ENCODE results near the gene COL26A1. TPM values are rescaled to one million over a fixed set of nuclear protein-coding genes. Genes with fewer than 3 reads are reported as not detected.

COL26A1 gene
- polyA plus RNA-seq, 6 donors from 2014 or later: not detected

- DNase-seq (no peak), ATAC-seq (ENCODE audit: low read depth in 2 of 2) (peak in 1 of 2 donors; percentile 50)
- H3K4me3 Mint-ChIP-seq: peak overlapping the region in 7 of 8 donors; percentile 58 to 85 (median 64)
- peaks cover 33 to 60% (median 43%) of the 10 kb centered on the region in 3 donors for H3K4me1 Mint-ChIP-seq
- peak overlapping the region in 3 of 6 donors; percentile 5 to 84 (median 63) for H3K27ac Mint-ChIP-seq
- peaks cover 0 to 16% (median 14%) of the 10 kb centered on the region in 3 donors for H3K27me3 Mint-ChIP-seq
- H3K36me3 Mint-ChIP-seq: no peaks in the 10 kb centered on the region
- H3K9me3 Mint-ChIP-seq: no peaks in the 10 kb centered on the region
These were observed 144.7 kb downstream of the COL26A1 start for GRCh38 chr7:101507327-101507726.

GRCh38 chr7:101507791-101508252, 145.1 kb downstream of the COL26A1 start:
- Mint-ChIP-seq H3K4me3 (peak overlapping the region in 7 of 8 donors; percentile 58 to 85 (median 64)), H3K27me3 (peaks cover 0 to 16% (median 14%) of the 10 kb centered on the region in 3 donors), H3K27ac (peak overlapping the region in 4 of 6 donors; percentile 5 to 63 (median 30)), H3K36me3 (no peaks in the 10 kb centered on the region), H3K4me1 (peaks cover 33 to 57% (median 43%) of the 10 kb centered on the region in 3 donors), H3K9me3 (no peaks in the 10 kb centered on the region)
- DNase-seq: peak; percentile 46
- ATAC-seq (ENCODE audit: low read depth in 2 of 2): peak in 1 of 2 donors; percentile 31

GRCh38 chr7:101510297-101510696, 147.6 kb downstream of the COL26A1 start:
- Mint-ChIP-seq H3K4me1 (peaks cover 16 to 33% (median 23%) of the 10 kb centered on the region in 3 donors), H3K4me3 (no peak overlapping the region), H3K27ac (peak overlapping the region in 1 of 6 donors; percentile 72), H3K9me3 (no peaks in the 10 kb centered on the region), H3K27me3 (peaks cover 0 to 30% (median 14%) of the 10 kb centered on the region in 3 donors), H3K36me3 (no peaks in the 10 kb centered on the region)
- DNase-seq (no peak), ATAC-seq (ENCODE audit: low read depth in 2 of 2) (no peak)

GRCh38 chr7:101511965-101512364, 149.3 kb downstream of the COL26A1 start:
- no peak overlapping the region for H3K27ac Mint-ChIP-seq
- H3K27me3 Mint-ChIP-seq: peaks cover 0 to 37% (median 14%) of the 10 kb centered on the region in 3 donors
- H3K4me3 Mint-ChIP-seq: no peak overlapping the region
- no peaks in the 10 kb centered on the region for H3K36me3 Mint-ChIP-seq
- peaks cover 12 to 20% (median 17%) of the 10 kb centered on the region in 3 donors for H3K4me1 Mint-ChIP-seq
- DNase-seq: no peak
- ATAC-seq (ENCODE audit: low read depth in 2 of 2): no peak
- H3K9me3 Mint-ChIP-seq: no peaks in the 10 kb centered on the region

DNA sequence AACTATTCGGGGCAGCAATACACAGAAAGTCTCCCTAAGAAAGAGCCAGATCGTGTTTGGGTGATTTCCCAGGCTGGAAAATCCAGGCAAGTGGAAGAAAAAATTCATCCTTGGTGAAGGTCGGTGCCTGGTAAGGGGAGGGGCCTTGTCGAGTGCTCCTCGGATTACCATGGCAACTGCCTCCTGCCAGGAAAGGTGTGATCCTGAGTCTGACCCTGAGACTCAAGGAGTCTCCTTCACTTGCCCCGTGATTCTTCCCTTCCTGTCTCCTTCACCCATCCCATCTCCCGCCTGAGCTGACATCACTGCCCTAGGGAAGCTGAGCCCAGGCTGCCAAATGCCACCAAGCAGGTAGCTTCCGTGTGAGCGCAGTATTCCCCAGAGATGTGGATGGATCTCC, 154.2 kb downstream of the COL26A1 start:
- H3K9me3 Mint-ChIP-seq: peaks cover 0 to 16% (median 10%) of the 10 kb centered on the region in 7 donors
- H3K4me3 Mint-ChIP-seq: no peak overlapping the region
- H3K4me1 Mint-ChIP-seq: no peaks in the 10 kb centered on the region
- no peaks in the 10 kb centered on the region for H3K36me3 Mint-ChIP-seq
- DNase-seq (no peak), ATAC-seq (ENCODE audit: low read depth in 2 of 2) (no peak)
- H3K27me3 Mint-ChIP-seq: peaks cover 0 to 36% (median 4%) of the 10 kb centered on the region in 3 donors
- H3K27ac Mint-ChIP-seq: no peak overlapping the region

DNA sequence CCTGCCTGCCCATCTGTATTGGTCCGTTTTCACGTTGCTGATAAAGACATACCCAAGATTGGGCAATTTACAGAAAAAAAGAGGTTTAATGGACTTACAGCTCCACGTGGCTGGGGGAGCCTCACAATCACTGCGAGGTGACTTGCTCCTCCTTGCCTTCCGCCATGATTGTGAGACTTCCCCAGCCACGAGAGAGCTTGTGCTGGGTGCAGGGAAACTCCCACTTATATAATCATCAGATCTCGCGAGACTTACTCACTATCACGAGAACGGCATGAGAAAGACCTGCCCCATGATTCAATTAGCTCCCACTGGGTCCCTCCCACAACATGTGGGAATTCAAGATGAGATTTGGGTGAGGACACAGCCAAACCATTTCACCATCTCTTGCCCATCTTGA, 154.6 kb downstream of the COL26A1 start:
- Mint-ChIP-seq H3K9me3 (peaks cover 0 to 17% (median 11%) of the 10 kb centered on the region in 7 donors), H3K27ac (no peak overlapping the region), H3K4me1 (no peaks in the 10 kb centered on the region), H3K36me3 (no peaks in the 10 kb centered on the region), H3K4me3 (no peak overlapping the region), H3K27me3 (peaks cover 0 to 36% (median 4%) of the 10 kb centered on the region in 3 donors)
- ATAC-seq (ENCODE audit: low read depth in 2 of 2) (no peak), DNase-seq (no peak)

DNA sequence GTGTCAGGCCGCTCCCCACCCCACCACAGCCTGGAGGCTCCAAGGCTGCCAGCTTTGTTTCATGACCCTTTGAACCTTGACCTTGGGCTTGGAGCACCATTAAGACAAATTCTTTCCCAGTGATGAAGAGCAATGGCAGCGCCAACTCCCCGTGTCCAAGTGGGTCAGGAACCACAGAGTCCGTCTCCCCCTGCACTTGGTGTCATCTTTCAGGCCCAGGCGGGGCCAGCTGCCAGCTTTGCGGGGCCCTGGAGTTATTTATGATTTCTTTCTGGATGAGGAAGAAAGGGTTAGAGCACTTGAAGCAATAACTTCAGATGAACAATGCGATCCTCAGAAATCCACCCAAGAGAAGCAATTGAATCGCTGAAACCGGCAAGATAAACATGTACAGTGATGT, 155.7 kb downstream of the COL26A1 start:
- Mint-ChIP-seq H3K9me3 (peaks cover 0 to 17% (median 11%) of the 10 kb centered on the region in 7 donors), H3K27ac (no peak overlapping the region), H3K27me3 (peaks cover 0 to 36% (median 4%) of the 10 kb centered on the region in 3 donors), H3K4me3 (no peak overlapping the region), H3K36me3 (no peaks in the 10 kb centered on the region), H3K4me1 (no peaks in the 10 kb centered on the region)
- DNase-seq (no peak), ATAC-seq (ENCODE audit: low read depth in 2 of 2) (no peak)

DNA sequence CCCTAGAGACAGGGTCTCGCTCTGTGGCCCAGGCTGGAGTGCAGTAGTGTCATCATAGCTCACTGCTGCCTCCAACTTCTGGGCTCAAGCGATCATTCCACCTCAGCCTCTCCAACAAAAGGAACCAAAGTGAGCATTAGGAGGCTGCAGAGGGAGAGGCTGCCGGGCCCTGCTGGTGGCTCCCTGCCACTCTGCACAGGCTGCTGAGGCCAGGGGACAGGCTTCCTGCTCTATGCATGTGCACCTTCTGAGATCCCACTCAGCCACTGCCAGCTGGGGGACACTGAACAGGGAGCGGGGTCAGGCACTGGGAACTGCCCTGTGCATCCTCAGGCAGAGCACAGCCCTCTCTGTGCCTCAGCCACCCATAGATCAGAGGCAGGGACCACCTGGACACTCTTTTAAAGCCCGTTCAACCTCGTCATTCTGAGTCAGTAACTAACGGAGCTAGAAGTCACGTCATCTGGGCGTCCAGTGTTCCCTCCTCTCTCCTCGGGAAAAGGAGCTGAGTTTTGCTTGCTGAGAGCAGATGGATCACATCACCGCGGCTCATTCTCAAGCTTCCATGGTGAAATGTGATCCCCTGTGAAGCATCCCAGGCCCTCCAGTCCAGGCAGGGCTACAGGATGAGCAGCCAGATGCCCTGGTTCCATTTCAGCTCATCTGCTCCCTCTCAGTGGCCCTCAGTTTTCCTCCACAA, 156.8 kb downstream of the COL26A1 start:
- Mint-ChIP-seq H3K27me3 (peaks cover 0 to 31% (median 4%) of the 10 kb centered on the region in 3 donors), H3K27ac (peak overlapping the region in 1 of 6 donors; percentile 44), H3K36me3 (no peaks in the 10 kb centered on the region), H3K9me3 (peaks cover 0 to 17% (median 11%) of the 10 kb centered on the region in 7 donors), H3K4me1 (no peaks in the 10 kb centered on the region), H3K4me3 (no peak overlapping the region)
- DNase-seq (no peak), ATAC-seq (ENCODE audit: low read depth in 2 of 2) (no peak)

DNA sequence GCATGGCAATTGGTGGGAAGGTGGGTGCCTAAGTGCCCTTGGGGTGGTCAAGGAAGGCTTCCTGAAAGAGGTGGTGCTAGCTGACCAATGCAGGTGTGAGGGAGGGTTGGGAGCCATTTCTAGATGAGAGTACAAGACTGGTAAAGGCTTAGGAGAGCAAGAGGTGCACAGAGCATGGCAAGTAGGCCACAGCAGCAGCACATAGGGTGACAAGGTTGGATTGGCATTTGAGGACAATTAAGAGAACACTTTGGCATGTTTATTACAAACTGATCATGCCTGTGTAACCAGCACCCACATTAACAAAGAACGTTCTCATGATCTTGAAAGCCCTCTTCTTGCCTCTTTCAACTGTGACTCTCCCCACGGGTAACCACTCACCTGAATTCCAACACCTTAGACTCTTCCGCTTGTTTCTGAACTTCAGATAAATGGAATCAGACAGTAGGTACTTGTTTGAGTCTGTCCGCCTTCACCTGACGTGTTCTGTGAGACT, 158.8 kb downstream of the COL26A1 start:
- no peak for DNase-seq
- no peaks in the 10 kb centered on the region for H3K4me1 Mint-ChIP-seq
- no peak for ATAC-seq (ENCODE audit: low read depth in 2 of 2)
- H3K27me3 Mint-ChIP-seq: peaks cover 0 to 31% (median 4%) of the 10 kb centered on the region in 3 donors
- H3K9me3 Mint-ChIP-seq: peaks cover 0 to 17% (median 11%) of the 10 kb centered on the region in 7 donors
- H3K4me3 Mint-ChIP-seq: no peak overlapping the region
- no peak overlapping the region for H3K27ac Mint-ChIP-seq
- no peaks in the 10 kb centered on the region for H3K36me3 Mint-ChIP-seq

- no peak overlapping the region for H3K4me3 Mint-ChIP-seq
- H3K9me3 Mint-ChIP-seq: peaks cover 0 to 17% (median 11%) of the 10 kb centered on the region in 7 donors
- H3K27ac Mint-ChIP-seq: no peak overlapping the region
- ATAC-seq (ENCODE audit: low read depth in 2 of 2): no peak
- no peaks in the 10 kb centered on the region for H3K4me1 Mint-ChIP-seq
- no peaks in the 10 kb centered on the region for H3K36me3 Mint-ChIP-seq
- H3K27me3 Mint-ChIP-seq: peaks cover 0 to 33% (median 4%) of the 10 kb centered on the region in 3 donors
- DNase-seq: no peak
These were observed 159.3 kb downstream of the COL26A1 start for GRCh38 chr7:101522021-101522420.

DNA sequence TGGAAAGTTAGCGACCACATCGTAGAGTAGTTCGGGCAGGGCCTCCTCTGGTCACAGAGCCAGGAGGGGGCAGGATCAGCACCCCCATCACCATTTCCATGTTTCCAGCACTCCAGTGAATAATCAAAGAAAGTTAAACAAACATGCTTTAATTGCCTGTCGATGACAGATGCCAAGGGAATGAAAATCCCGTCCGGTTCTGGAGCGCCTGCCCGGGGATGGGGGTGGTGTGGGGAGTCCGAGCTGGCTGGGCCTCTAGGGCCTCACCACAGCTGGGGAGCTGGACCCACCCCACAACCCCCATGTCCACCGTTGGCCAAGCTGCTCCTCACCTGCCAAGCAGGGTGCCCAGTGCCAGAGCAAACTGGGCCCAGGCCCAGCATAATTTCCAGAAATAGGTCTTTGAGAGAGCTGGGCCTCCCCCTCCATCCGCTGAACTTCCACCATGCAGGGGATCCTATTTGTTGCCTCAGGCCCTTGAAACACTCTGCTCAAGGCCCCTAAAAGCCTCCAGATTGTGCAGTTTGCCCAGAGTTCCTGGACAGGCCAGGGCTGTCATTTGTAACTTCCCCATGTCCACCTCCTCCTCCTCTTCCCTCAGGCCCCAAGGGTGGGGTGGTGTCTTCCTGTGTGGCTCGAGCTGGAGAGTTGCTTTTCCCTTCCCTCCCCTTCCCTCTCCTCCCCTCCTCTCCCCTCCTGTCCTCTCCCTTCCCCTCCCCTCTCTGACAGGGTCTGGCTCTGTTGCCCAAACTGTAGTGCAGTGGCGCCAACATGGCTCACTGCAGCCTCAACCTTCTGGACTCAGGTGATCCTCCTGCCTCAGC, 165.4 kb downstream of the COL26A1 start:
- DNase-seq: no peak
- Mint-ChIP-seq H3K4me1 (no peaks in the 10 kb centered on the region), H3K27ac (no peak overlapping the region), H3K4me3 (peak overlapping the region in 1 of 8 donors; percentile 51), H3K27me3 (peaks cover 8 to 43% (median 37%) of the 10 kb centered on the region in 3 donors), H3K36me3 (peaks cover 0 to 8% of the 10 kb centered on the region in 2 donors), H3K9me3 (peaks cover 0 to 6% (median 3%) of the 10 kb centered on the region in 7 donors)
- ATAC-seq (ENCODE audit: low read depth in 2 of 2): no peak

GRCh38 chr7:101529560-101529959, 166.9 kb downstream of the COL26A1 start:
- no peak overlapping the region for H3K27ac Mint-ChIP-seq
- peaks cover 0 to 6% (median 3%) of the 10 kb centered on the region in 7 donors for H3K9me3 Mint-ChIP-seq
- H3K4me3 Mint-ChIP-seq: no peak overlapping the region
- DNase-seq (no peak), ATAC-seq (ENCODE audit: low read depth in 2 of 2) (no peak)
- no peaks in the 10 kb centered on the region for H3K4me1 Mint-ChIP-seq
- peaks cover 0 to 8% of the 10 kb centered on the region in 2 donors for H3K36me3 Mint-ChIP-seq
- peaks cover 12 to 51% (median 42%) of the 10 kb centered on the region in 3 donors for H3K27me3 Mint-ChIP-seq

DNA sequence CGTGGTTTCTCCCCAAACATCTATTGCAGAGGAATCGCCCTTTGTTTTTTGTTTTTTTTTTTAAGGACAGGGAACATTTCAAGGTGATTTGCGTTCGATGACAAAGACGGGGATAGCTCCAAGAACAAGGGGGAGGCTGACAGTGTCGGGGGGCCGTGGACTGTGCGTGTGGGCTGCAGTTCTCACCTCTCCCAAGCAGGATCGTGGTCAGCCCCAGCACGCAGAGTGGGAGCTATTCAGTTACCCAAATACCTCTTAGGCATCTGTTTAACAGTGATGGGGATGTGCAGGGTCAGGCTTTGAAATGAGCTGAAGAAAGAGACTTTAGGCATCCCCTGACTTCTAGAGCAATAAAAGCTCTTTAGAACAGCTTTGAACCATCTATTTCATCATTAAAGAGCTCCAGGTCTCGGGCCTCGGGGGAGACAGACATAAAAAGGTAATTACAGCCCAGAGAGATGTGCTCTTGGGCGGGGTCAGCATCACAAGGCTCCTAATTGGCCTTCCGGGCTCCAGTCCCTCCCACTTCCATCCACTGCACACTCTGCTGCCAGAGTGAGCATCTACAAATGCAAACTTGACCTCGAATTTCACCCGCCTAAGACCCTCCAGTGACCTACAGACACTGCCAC, 169.2 kb downstream of the COL26A1 start:
- Mint-ChIP-seq H3K27ac (no peak overlapping the region), H3K4me1 (no peaks in the 10 kb centered on the region), H3K9me3 (peaks cover 0 to 6% (median 3%) of the 10 kb centered on the region in 7 donors), H3K27me3 (peaks cover 16 to 49% (median 46%) of the 10 kb centered on the region in 3 donors), H3K4me3 (no peak overlapping the region), H3K36me3 (peaks cover 0 to 8% of the 10 kb centered on the region in 2 donors)
- ATAC-seq (ENCODE audit: low read depth in 2 of 2): no peak
- no peak for DNase-seq

Measured in naive B cell (primary cell).